Bladder microvascular endothelial cell (primary cell): ENCODE data around the gene JAK1. TPM values are rescaled to one million over a fixed set of nuclear protein-coding genes. Genes with fewer than 3 reads are reported as not detected.

Experiments used
- total RNA-seq: library from RNA; depleted of rRNA; stranded (reverse); fragments of >200 nt; gene quantifications from 2 replicates; pipeline ENCODE4 v1.2.3, GENCODE V29; 2014

JAK1 gene
- 198 and 207 TPM in 2 replicates for total RNA-seq

DNA sequence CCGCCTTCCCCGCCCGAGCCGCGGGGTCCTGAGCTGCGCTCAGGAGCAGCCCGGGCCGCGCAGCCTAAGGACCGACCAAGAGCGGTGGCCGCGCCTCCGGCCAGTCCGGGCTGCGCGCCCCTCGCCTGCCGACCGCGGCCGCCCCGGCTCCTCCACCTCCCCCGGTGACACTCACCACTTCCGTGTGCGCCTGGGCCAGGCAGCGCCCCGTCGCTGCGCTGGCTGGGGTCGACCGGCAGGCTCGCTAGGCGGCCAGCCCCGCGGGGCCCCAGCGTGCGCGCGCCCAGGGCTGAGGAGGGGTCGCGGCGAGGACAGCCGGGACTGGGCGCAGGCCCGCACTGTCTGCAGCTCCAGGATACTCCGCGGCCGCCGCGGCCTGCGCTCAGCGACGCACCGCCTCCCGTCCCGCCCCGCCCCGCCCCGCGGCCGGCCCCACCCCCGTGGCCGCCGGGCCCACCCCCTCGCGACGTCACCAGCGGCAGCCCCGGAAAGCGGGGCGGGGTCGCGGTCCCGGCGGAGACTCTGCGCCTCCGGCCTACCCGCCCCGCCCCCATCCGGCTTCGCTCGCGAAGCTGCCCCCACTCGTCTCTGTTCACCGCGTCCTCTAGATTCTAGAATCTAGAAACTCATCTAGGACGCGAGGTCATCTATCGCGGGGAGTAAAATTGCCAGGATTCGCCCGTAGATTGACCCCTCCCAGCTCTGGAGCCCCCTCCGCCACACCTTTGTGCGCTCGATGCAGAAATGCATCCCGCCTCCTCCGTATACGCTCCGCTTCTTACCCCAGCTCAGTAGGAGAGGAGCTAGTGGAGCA lies at the start of gene JAK1:
Gene JAK1 (minus strand): TSS at position 392 of the 814 bp plus-strand sequence. CDS start 80,285 bp downstream, outside the sequence.

Other genes with a start within 250 kb of the JAK1 start
- gene RAVER2, start 221.5 kb downstream of the JAK1 start, total RNA-seq = 5.4 and 9.2 TPM in 2 replicates
- 5.5 and 13.3 TPM in 2 replicates for gene AK4, start 181.7 kb upstream of the JAK1 start, total RNA-seq